Activated gamma-delta T cell (primary cell): Measurements from ENCODE around the gene COL23A1.

Experiments
- DNase-seq: peaks from one replicate; lab custom pipeline; 2025; lab: John Stamatoyannopoulos, UW

The COL23A1 gene

DNA sequence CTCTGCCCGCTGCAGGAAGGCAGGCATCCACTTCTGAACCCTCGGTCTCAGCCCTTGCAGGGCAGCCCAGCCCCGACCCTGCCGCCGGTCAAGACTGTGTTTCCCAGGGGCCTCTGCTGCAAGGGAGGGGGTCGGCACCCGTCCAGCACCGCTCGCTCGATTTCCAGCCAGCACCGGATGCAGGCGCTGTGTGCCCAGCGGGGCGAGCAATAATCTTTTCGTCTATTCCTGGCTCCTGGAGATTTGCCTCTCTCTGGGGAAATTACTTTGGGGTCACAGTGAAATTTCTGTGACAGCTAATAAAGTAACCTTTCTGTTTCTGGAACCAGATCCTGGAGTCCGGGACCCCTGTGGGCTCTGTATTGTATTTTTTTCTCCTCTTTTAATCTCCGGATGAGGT lies 155.3 kb downstream of the COL23A1 start:
- DNase-seq, result no peak

DNA sequence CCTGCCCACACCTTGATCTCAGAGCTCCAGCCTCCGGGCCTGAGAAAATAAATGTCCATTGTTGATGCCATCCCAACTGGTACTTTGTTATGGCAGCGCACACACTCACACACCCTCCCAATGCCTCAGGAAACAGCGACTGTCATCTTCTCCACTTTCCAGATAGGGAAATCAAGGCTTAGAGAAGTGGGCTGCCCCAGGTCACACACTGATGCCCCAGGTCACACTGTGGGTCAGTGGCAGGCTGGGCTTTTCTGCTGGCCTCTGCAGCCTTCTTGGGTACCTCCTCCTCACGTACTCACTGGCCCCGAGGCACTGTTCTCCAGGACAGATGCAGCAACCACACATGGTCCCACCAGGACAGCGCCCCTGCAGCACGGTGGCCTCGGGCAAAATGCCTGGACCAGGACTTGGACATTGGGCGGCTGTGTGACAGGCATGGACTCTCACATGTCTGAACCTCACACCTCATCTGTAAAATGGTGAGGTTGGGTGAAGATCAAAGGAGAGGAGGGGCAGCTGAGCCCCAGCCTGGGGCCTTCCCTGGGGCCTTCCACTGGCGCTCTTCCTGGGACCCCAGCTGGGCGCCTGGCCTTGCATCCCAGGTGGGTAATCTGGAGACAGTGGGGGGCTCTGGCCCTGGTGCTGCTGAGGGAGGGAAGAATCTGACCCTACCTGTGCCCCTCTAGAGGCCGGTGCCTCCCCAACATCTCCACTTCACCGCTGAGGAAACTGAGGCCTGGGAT lies 156.0 kb downstream of the COL23A1 start:
- no peak for DNase-seq

- DNase-seq, result no peak
Measured at GRCh38 chr5:178433273-178433775, 156.9 kb downstream of the COL23A1 start.

DNA sequence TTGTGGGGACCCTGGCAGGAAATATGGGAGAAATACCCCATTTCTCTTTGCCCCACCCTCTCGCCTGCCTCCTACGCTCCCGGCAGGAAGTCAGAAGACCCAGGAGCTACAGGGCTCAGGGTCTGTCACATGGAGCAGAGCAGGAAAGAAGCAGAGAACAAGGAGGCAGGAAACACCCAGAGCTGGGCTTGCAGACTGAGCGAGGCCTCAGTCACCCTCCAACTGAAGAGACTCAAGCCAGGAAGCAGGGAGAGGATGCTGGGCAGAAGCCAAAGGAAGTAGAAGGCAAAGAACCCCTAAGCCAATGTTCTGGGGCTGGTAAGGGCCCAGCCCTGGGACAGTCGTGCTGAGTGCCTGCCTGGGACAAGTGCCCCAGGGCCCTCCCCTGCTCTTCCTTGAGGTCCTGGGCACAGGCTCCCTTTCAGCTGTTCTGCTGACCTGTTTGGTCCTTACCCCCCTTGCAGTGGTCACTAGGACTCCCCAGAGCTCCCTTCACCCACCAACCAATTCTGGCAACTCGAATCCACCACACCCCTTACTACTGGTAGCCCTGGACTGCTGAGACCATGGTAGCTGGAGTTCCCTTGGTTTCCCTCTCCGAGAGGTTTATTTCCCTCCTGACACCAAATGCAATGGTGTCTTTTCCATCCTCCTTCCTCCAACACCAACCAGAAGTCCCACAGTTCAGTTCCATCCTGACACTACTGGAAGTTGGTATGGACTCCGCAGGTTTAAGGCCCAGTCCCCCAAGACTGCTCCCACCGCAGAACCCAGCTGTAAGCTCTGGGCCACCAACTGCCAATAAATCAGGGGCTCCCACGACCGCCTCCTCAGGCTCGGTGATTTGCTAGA lies 157.5 kb downstream of the COL23A1 start:
- DNase-seq, result no peak

GRCh38 chr5:178431782-178432165 lies 158.4 kb downstream of the COL23A1 start:
- DNase-seq, result no peak

DNA sequence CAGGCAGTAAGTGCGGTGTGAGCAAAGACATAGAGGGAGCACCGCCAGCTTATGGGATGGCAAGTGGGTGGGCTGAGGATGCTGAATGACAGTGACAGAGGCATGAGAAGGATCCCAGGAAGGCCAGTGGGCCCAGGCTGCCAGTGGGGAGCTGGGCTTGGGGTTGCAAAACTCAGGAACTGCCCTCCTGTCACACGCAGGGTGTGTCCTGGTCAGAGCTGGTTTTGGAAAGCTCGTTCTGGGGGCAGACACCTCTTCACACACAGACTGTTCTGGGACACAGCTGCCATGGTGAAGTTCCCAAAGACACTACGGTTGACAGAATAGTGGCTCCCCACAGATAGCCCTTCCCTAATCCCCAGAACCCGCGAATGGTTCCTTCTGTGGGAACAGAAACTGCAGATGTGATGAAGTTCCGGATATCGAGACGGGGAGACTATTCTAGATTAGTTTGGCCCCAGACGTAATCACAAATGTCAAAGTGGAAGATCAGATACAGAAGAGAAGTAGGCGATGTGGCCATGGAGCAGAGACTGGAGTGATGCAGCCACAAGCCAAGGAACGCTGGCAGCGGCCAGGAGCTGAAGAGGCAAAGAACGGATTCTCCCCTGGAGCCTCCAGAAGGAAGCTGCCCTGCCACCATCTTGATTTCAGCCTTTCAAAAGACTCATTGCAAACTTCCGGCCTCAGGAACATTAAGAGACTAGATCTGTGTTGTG lies 159.0 kb downstream of the COL23A1 start:
- no peak for DNase-seq

- no peak for DNase-seq
Measured at GRCh38 chr5:178430186-178431062, 159.8 kb downstream of the COL23A1 start.

- no peak for DNase-seq
Measured at GRCh38 chr5:178429491-178430185, 160.6 kb downstream of the COL23A1 start.

GRCh38 chr5:178429156-178429468 lies 161.1 kb downstream of the COL23A1 start:
- DNase-seq, result no peak

GRCh38 chr5:178428341-178429155 lies 161.6 kb downstream of the COL23A1 start:
- no peak for DNase-seq

GRCh38 chr5:178427576-178428197 lies 162.5 kb downstream of the COL23A1 start:
- DNase-seq, result no peak

GRCh38 chr5:178426326-178427130 lies 163.7 kb downstream of the COL23A1 start:
- DNase-seq, result no peak

DNA sequence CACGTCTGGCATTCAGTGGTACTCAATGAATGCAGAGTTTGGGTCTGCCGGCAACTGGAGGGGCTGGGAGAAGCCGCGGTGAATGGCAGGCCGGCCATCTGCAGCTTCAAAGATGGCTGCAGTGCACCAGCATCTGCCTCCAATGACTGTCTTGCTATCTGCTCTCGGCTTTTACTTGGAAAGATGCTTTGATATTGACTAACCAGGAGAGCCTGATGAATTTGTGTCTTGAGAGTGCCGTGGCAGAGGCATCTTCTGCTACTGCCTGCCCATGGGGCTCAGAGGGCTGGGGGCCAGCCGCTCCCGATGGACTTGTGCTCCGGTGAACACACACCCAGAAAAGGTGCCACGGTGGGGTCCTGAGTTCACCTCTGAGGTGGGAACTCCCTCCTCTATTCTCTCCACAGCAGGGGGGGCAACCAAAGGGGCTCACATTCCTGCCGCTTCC lies 164.5 kb downstream of the COL23A1 start:
- no peak for DNase-seq

DNA sequence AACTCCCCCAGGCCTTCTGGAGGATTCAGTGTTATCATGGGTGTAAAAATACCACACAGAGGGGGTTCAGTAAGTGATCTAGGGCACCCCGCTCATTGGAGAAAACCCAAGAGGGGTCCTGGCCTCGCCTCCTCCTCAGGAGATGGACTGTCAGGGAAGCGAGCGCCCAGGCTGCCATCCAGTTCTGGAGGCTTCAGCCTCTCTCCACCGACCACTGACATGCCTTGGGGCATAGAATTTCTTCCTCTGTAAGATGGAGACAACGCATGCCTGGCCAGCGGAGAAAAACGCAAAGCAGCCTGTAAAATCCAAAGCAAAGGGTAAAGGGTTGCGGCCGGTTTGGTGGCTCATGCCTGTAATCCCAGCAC lies 165.4 kb downstream of the COL23A1 start:
- no peak for DNase-seq

DNA sequence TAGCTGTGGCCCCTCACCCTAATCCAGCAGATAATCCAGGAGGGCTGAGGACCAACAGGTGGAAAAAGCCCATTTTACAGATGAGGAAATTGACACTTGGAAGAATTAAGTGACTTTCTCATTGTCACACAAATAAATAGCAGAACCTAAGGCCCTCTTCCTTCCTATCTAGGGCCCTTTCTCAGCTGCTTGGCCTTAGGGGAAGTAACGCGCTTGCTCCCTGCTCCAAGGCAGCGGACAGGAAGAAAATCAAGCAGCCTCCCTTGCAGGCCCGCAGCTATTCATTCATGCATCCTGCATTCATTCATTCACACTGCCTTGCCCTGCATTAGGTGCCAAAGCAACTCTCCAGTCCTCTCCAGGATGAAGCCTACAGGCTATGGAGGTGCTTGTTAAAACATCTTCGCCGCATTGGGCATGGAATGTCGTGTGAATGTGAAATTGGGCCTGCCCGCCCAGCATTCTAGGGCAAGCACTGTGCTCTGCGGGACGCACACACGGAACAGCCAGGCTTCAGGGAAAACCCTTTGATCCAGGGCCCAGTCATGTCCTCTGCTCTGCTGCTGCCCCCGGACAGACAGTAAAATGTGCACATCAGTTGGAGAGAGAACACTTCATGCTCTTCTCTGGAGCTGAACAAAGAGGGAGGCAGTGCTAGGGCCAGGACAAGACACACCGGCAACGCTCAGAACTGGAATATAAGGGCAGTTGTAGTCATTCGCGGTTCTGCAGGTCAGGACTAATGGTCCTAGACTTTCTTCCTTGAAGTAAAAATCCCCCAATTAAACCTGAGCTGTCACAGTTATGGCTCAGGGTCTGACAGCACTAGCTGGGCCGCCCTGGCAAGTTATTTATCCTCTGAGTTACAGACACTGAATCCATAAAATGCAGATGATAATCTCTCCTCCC lies 166.0 kb downstream of the COL23A1 start:
- no peak for DNase-seq

GRCh38 chr5:178423431-178423830 lies 166.8 kb downstream of the COL23A1 start:
- DNase-seq, result no peak

- DNase-seq, result no peak
Measured at GRCh38 chr5:178422400-178422775, 167.8 kb downstream of the COL23A1 start.
